Colonic mucosa (tissue), 4 donors: ENCODE measurements around the gene ADGRD1. TPM values are rescaled to one million over a fixed set of nuclear protein-coding genes. Genes with fewer than 3 reads are reported as not detected.

Source experiments
- DNase-seq: peaks from one replicate; pipeline ENCODE4 v3.0.0-alpha.2; 2020
- H3K27ac ChIP-seq: fragments of 200-600 bp; one replicate; pipeline ENCODE4 v1.8.0; 2021
- H3K27me3 ChIP-seq: fragments of 200-600 bp; one replicate; pipeline ENCODE4 v1.8.0; 2021
- H3K36me3 ChIP-seq: fragments of 200-600 bp; one replicate; pipeline ENCODE4 v1.8.0; 2021
- H3K4me1 ChIP-seq: fragments of 200-600 bp; one replicate; pipeline ENCODE4 v1.8.0; 2021; ENCODE audit warnings: mild to moderate bottlenecking
- H3K4me3 ChIP-seq: fragments of 200-600 bp; one replicate; pipeline ENCODE4 v1.8.0; 2021
- H3K9ac ChIP-seq, 2 donors: one replicate each; pipeline ENCODE4 v1.7.0; 2013; ENCODE audit warnings: control low read depth in 2 of 2, low read depth in 2 of 2, low read length in 2 of 2
- H3K9me3 ChIP-seq: fragments of 200-600 bp; one replicate; pipeline ENCODE4 v1.8.0; 2021
- intact Hi-C: fragments of 100-400 bp; cut with DNase I; formaldehyde crosslinking; loops from one replicate; pipeline ENCODE4 v1.14.1; 2022
- total RNA-seq, 2 donors: library from RNA; stranded (reverse); fragmentation: NEBNext Ultra II Directional in 1 of 2; extraction: Animal tissue kit (Norgen Biotek cat#: 25700) in 1 of 2; gene quantifications; one replicate each; pipeline ENCODE4 v1.2.1, GENCODE V29; 2021
- TF ChIP-seq, protein P1 (sequence below): fragments of 200-600 bp; IDR thresholded peaks from one replicate; pipeline ENCODE4 v1.8.0; 2022; ENCODE audit warnings: antibody characterized with exemption, mild to moderate bottlenecking
- donor health status: healthy.
- donor health status: DM: no; HTN: no; CAD: no.
- donor health status: DM: no; HTN: no; CAD: no.

The ADGRD1 gene
- total RNA-seq, 2 donors from 2014 or later: 3.5 to 3.6 TPM

DNA sequence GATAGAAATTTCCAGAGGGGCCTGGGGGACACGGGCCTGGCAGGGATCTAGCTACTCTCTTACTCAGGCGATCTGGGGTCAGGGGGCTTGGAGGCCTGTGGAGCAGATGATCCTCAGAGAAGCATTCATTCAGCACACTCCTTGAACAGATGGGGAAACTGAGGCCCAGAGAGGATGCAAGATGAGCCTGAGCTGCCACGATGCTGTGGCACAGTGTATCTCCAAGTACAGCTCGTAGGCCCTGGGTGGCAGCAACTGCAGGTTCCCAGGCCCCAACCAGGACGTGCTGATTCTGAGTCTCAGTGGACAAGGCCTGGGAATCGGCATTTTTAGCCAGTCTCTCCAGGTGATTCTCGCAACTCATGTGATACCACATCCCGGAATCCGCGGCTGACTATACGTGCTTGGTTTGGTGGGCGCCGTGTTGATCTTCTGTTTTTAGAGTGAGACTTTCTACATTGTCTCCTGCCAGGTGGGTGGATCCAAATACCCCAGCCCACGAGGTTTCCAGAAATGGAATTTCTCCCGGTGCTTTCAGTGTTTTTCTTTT is 22.5 kb downstream of the ADGRD1 start:
- DNase-seq: no peak
- intact Hi-C loops: no loop called here

DNA sequence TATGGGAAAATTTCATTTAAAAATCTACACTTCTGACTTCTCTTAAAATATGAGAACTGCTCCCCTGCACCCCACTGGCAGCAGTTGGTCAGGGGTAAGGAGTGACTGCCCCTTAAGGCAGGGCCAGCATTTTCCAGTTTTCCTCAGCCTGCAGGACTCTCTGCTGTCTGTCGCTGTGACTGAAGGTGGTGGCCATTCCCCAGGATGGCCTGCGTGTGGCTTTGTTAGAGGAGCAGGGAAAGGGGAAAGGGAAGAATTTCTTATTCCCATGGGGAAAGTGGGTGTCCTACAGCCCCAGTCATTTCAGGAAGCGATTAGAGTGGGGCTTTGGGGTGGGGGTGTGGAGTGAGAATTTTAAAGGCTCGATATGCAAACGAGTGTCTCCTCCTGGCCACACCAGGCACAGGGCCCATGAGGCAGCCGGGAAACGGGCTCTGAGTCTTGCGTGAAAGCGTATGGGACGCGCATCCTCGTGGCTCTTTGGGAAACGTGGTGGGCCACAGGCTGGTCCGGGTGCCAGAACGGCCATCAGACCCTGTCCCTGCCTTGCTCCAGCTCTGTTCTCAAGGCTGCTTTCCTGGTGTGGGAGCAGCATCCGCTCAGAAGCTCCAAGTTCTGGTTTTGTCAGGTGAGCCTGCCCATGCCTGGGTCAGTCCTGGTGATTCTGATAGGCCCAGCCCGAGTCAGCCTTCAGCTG is 23.5 kb downstream of the ADGRD1 start:
- no peak overlapping the region for H3K27ac ChIP-seq
- H3K27me3 ChIP-seq: no peaks in the 10 kb centered on the region
- TF ChIP-seq, protein P1, sequence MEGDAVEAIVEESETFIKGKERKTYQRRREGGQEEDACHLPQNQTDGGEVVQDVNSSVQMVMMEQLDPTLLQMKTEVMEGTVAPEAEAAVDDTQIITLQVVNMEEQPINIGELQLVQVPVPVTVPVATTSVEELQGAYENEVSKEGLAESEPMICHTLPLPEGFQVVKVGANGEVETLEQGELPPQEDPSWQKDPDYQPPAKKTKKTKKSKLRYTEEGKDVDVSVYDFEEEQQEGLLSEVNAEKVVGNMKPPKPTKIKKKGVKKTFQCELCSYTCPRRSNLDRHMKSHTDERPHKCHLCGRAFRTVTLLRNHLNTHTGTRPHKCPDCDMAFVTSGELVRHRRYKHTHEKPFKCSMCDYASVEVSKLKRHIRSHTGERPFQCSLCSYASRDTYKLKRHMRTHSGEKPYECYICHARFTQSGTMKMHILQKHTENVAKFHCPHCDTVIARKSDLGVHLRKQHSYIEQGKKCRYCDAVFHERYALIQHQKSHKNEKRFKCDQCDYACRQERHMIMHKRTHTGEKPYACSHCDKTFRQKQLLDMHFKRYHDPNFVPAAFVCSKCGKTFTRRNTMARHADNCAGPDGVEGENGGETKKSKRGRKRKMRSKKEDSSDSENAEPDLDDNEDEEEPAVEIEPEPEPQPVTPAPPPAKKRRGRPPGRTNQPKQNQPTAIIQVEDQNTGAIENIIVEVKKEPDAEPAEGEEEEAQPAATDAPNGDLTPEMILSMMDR: no peak
- H3K4me1 ChIP-seq: no peaks in the 10 kb centered on the region
- no peak overlapping the region for H3K4me3 ChIP-seq
- intact Hi-C loops: no loop called here
- H3K9ac ChIP-seq: no peak overlapping the region
- no peak for DNase-seq
- no peaks in the 10 kb centered on the region for H3K36me3 ChIP-seq
- H3K9me3 ChIP-seq: no peaks in the 10 kb centered on the region

More for the DNA sequence above, 22.5 kb downstream of the ADGRD1 start:
- no peak overlapping the region for H3K27ac ChIP-seq
- H3K9ac ChIP-seq: no peak overlapping the region
- no peaks in the 10 kb centered on the region for H3K4me1 ChIP-seq
- H3K4me3 ChIP-seq: no peak overlapping the region
- no peaks in the 10 kb centered on the region for H3K36me3 ChIP-seq
- H3K9me3 ChIP-seq: no peaks in the 10 kb centered on the region
- H3K27me3 ChIP-seq: no peaks in the 10 kb centered on the region
- TF ChIP-seq, protein P1: no peak

DNA sequence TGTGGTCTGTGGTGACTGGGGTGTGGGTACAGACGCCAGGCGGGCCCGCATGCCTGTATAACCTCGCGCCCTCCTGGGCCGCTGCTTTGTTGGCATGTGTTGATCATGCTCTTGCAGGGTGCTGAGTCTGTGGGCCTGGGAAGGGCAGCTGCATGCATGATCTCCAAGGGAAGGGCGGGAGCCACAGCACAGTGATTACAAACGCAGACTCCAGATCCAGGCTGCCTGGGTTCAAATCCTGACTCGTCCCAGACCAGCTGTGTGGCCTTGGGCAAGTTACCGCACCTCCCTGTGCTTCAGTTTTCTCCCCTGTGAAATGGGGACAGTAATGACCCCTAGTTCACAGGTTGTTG is 24.0 kb downstream of the ADGRD1 start:
- Histone ChIP-seq H3K4me3 (no peak overlapping the region), H3K27me3 (no peaks in the 10 kb centered on the region), H3K9ac (no peak overlapping the region), H3K36me3 (no peaks in the 10 kb centered on the region), H3K27ac (no peak overlapping the region), H3K4me1 (no peaks in the 10 kb centered on the region), H3K9me3 (no peaks in the 10 kb centered on the region)
- intact Hi-C loops: no loop called here
- TF ChIP-seq, protein P1: no peak
- no peak for DNase-seq

DNA sequence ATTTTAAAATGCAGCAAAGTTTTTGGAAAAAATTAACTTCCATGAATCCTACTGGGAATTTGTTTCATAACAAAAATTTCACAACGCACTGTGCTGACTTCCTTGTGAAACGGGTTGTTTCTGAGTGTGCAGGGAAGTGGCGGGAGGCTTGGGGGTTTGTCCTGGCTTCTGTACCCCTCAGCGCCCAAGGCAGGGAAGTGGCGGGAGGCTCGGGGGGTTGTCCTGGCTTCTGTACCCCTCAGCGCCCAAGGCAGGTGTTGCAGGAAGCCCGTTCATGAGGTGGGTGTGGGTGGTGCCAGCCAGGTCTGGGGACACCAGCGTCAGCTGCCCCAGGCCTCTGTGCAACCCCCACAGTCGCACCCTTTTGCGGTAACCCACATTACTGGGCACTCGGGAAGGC is 25.1 kb downstream of the ADGRD1 start:
- H3K4me3 ChIP-seq: no peak overlapping the region
- H3K27ac ChIP-seq: no peak overlapping the region
- H3K4me1 ChIP-seq: no peaks in the 10 kb centered on the region
- H3K9ac ChIP-seq: no peak overlapping the region
- H3K9me3 ChIP-seq: no peaks in the 10 kb centered on the region
- no peaks in the 10 kb centered on the region for H3K36me3 ChIP-seq
- intact Hi-C loops: no loop called here
- TF ChIP-seq, protein P1: no peak
- no peak for DNase-seq
- no peaks in the 10 kb centered on the region for H3K27me3 ChIP-seq

DNA sequence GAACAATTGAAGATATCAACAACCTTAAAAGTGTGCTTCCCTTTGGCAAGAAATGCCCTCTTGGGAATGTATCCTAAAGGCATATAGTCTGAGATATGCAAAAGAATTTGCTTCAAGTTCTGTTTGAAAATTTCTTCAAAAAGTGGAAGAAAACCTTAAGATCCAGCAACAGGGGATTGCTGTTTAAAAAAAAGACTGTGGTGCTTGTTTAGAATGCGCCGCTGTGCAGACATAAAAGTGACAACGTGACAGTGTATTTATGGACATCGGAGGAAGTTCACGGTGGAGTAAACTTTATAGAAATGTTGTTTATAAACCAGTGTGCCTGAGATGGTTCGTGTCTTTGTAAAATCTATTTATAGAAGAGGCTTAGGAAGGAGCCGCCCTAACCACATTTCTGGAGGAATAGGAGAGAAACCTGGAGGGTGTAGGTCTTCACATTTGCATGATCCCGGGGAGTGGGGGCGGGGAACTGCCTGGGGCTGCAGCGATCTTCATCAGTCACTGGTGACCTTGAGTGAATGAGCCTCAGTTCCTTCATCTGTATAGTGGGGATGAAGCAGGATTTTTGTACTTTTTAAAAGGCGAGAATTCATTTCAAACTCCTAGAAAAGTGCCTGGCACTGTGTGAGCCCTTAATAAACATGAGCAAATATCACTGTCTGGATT is 27.5 kb downstream of the ADGRD1 start:
- Histone ChIP-seq H3K36me3 (no peaks in the 10 kb centered on the region), H3K9ac (no peak overlapping the region), H3K27me3 (no peaks in the 10 kb centered on the region), H3K9me3 (no peaks in the 10 kb centered on the region), H3K27ac (no peak overlapping the region), H3K4me3 (no peak overlapping the region), H3K4me1 (no peaks in the 10 kb centered on the region)
- intact Hi-C loops: no loop called here
- TF ChIP-seq, protein P1: no peak
- no peak for DNase-seq
